Upper lobe of left lung (tissue), 4 donors: ENCODE measurements around the gene GRIA1.

Source experiments
- CTCF ChIP-seq, 6 experiments: fragments of 450-650 bp in 4 of 6; fragments of 200-600 bp in 2 of 6; sonication (generic) in 2 of 6; IDR thresholded peaks; one replicate each; pipeline ENCODE4 v1.5.1; 2016 to 2019; ENCODE audit warnings: antibody characterized with exemption in 6 of 6
- POLR2A ChIP-seq, 4 donors: fragments of 450-650 bp; IDR thresholded peaks; one replicate each; pipeline ENCODE4 v1.5.1; 2016 to 2017; ENCODE audit warnings: antibody characterized with exemption in 4 of 4, mild to moderate bottlenecking in 2 of 4
- POLR2AphosphoS5 ChIP-seq, 2 donors: sonication (generic); formaldehyde crosslinking; IDR thresholded peaks; one replicate each; pipeline ENCODE4 v1.5.1; 2017; ENCODE audit warnings: antibody characterized with exemption in 2 of 2

DNA sequence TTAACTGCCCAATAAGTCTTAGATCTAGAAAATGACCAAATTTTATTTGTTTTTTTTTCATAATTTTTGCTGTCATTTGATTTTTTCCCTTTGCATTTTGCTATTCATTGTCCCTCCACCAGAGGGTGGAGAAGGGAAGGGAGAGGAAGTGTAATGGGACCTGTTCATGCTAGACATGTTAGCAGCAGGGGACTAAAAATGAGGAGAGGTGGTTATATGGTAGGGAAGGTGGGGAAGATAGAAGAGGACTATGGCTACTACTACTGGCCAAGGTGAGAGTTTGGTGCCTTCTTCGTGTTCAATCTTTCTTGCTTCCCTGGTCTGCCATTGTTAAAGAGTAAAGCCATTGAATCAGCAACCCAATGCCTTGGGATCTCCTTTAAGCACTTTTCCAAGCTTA, 6.4 kb downstream of the GRIA1 start:
- no peak for TF ChIP-seq POLR2AphosphoS5 (IDR thresholded peaks at IDR 0.05)
- TF ChIP-seq CTCF (IDR thresholded peaks at IDR 0.05): peak; percentile 28 to 76 (median 57)
- no peak for TF ChIP-seq POLR2A (IDR thresholded peaks at IDR 0.05)
